Measurements from ENCODE around the gene DHRS3.

The DHRS3 gene

DNA sequence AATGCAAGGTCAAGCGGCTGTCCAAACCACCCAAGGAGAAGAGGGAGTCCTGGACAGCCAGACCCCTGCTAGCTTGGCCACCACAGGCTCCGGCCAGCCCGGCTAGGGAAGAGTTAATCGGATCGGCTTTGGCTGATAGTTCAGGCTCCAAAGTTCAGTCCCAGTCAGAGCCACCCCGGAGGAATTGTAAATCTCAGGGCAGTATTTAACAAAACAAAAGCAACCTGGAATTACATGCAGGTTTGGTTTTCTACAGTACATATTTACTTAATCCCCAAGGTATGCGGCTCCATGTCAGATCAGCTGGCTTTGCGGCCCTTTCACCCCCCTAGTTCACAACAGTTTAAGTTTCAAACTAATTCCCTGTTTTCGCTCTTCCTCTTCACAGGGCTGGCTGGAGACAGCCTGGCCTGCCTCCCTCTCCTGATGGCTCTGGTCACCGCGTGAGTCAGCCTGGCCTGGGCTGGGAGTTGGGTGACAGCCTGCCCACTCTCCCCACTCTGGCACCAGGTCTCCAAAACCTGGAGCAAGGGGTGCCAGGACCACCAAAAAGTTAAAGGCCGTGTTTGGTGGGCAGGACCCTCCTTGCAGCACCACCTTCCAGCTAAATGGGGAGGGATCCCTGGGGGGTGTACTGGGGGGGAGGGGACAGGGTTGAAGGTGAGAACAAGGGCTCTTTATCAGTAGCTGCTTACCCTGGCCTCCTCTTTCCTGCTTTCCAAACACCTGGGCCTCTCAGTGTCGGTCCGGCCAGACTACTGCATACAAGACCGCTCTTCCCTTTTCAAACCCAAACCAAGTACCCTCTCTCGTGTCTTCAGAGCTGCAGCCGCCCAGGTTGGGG is 1.9 kb downstream of the DHRS3 start:
- H3K27me3 ChIP-seq (ENCODE audit: control insufficient read depth, insufficient read depth, low read length): no peaks in the 10 kb centered on the region; the same call in 1 of the 2 replicates
- peak overlapping the region; percentile 78 for H3K4me3 ChIP-seq (ENCODE audit: low read depth, low read length)
- H3K4me1 ChIP-seq (ENCODE audit: control insufficient read depth, insufficient read depth, low read length): peaks cover 26% of the 10 kb centered on the region
- peak overlapping the region; percentile 97 for H3K27ac ChIP-seq (ENCODE audit: low read depth, low read length)
- H3K9me3 ChIP-seq (ENCODE audit: control insufficient read depth, insufficient read depth, low read length): no peaks in the 10 kb centered on the region
- peaks cover 20% of the 10 kb centered on the region for H3K36me3 ChIP-seq (ENCODE audit: control insufficient read depth, insufficient read depth, low read length)
- peak overlapping the region; percentile 59 for H3K9ac ChIP-seq (ENCODE audit: low read depth, low read length)

DNA sequence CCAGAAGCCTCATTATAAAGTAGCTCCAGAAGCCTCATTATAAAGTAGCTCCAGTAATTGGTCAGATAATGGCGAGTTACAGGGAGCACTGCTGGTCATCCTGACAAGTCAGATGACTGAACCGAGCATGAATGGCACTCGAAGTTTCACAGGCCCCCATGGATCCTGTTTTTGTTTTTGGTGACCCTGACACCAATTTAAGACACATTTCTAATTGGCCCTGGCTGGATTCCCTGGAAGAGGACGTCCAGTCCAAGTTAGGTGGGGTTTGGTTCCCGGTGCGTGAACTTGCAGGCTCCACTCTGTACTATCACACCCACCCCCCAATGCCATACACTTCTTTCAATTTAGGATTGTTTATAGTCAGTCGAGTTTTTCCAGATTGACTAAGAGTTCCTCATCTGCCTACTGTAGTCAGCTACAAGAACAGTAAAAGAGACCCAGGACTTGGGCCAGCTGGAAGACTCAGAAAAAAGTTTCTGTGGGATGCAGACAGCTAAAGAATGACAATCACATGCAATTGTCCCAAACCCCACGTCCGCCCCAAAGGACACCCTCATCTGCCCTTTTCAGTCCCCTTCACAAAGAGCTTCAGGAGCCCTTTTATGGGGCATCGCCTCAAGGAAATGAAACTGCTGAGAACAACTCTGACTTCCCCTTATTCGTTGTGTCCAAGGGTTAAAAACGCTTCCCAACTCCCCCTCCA is 2.7 kb downstream of the DHRS3 start:
- peaks cover 20% of the 10 kb centered on the region for H3K4me1 ChIP-seq (ENCODE audit: control insufficient read depth, insufficient read depth, low read length)
- peak overlapping the region; percentile 97 for H3K27ac ChIP-seq (ENCODE audit: low read depth, low read length)
- no peak overlapping the region for H3K9ac ChIP-seq (ENCODE audit: low read depth, low read length)

DNA sequence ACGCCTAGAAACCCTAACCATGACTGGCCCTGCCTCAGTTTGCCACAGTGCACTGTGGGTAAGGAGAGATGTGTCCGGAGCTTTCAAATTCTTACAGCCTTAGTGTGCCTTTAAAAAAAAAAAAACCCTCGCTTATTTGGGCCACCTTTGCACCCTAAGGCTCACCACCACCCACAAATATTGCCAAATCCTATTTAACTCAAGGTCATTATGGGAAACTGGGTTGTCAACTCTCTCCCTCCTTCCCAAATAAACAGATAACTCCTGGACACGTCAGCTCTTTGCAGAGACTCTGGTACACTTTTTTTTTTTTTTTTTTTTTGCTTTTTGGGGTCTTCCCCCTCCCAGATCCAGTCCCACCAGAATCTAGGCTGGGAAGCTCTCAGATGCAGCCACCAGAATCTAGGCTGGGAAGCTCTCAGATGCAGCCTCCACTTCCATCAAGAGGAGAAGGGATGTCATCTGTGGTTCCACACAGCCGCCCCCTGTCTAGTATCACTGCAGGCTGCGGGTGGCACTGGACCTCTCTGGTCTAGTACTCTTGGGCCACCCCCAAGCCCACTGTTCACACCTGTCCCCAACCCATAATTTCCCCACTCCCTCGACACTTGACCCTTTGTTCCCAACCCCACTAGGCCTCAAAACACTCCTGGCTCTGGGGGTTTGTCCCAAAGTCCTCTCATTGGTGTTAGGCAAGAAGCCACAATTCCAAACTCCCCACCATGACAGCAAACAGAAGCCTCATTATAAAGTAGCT is 3.4 kb downstream of the DHRS3 start:
- Histone ChIP-seq H3K27ac (ENCODE audit: low read depth, low read length) (no peak overlapping the region), H3K36me3 (ENCODE audit: control insufficient read depth, insufficient read depth, low read length) (peaks cover 30% of the 10 kb centered on the region), H3K4me3 (ENCODE audit: low read depth, low read length) (peak overlapping the region; percentile 78), H3K27me3 (ENCODE audit: control insufficient read depth, insufficient read depth, low read length) (no peaks in the 10 kb centered on the region; the same call in 1 of the 2 replicates), H3K9ac (ENCODE audit: low read depth, low read length) (no peak overlapping the region), H3K4me1 (ENCODE audit: control insufficient read depth, insufficient read depth, low read length) (peaks cover 16% of the 10 kb centered on the region), H3K9me3 (ENCODE audit: control insufficient read depth, insufficient read depth, low read length) (no peaks in the 10 kb centered on the region)

More for the DNA sequence above, 2.7 kb downstream of the DHRS3 start:
- H3K9me3 ChIP-seq (ENCODE audit: control insufficient read depth, insufficient read depth, low read length): no peaks in the 10 kb centered on the region
- no peaks in the 10 kb centered on the region; the same call in 1 of the 2 replicates for H3K27me3 ChIP-seq (ENCODE audit: control insufficient read depth, insufficient read depth, low read length)
- H3K36me3 ChIP-seq (ENCODE audit: control insufficient read depth, insufficient read depth, low read length): peaks cover 27% of the 10 kb centered on the region
- peak overlapping the region; percentile 78 for H3K4me3 ChIP-seq (ENCODE audit: low read depth, low read length)

DNA sequence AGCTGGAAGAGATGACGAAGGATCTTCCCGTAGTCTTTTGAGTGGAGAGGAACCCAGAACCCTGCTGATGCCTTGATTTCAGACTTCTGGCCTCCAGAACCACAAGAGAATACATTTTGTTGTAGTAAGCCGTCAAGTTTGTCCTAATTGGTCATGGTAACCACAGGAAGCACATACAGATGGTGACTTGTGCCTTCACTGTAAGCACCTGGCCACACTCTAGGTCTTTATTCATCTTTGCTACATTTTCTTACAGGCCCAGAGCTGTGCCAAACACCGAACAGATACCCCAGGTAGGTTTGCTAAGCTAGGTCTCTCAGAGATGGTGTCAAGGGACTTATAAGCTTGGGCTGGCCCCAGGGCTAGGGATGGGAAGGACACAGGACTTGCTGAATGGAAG is 4.8 kb downstream of the DHRS3 start:
- Histone ChIP-seq H3K36me3 (ENCODE audit: control insufficient read depth, insufficient read depth, low read length) (peaks cover 39% of the 10 kb centered on the region), H3K9ac (ENCODE audit: low read depth, low read length) (no peak overlapping the region), H3K27me3 (ENCODE audit: control insufficient read depth, insufficient read depth, low read length) (no peaks in the 10 kb centered on the region; the same call in 1 of the 2 replicates), H3K4me3 (ENCODE audit: low read depth, low read length) (no peak overlapping the region), H3K4me1 (ENCODE audit: control insufficient read depth, insufficient read depth, low read length) (peaks cover 23% of the 10 kb centered on the region), H3K9me3 (ENCODE audit: control insufficient read depth, insufficient read depth, low read length) (no peaks in the 10 kb centered on the region), H3K27ac (ENCODE audit: low read depth, low read length) (no peak overlapping the region)

DNA sequence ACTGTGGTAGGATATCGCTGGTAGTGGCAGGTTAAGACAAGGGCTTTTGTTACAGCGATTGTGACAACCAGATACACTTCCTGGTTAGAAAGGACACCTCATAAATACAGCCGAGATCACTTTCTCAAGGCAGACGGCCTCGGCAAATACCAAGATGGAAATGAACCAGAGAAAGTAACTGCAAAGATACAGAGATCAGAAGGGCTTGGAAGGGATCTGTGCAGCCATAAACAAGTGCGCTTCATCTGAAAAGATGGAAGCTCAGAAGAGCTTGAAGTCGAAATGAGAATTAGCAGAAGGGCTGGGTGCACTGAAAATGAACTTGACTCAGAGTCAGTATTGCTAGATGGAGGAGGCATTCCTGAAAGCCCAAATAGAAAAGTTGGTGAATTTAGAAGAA is 7.1 kb downstream of the DHRS3 start:
- no peak overlapping the region for H3K27ac ChIP-seq (ENCODE audit: low read depth, low read length)
- H3K36me3 ChIP-seq (ENCODE audit: control insufficient read depth, insufficient read depth, low read length): peaks cover 47% of the 10 kb centered on the region
- H3K4me1 ChIP-seq (ENCODE audit: control insufficient read depth, insufficient read depth, low read length): peaks cover 23% of the 10 kb centered on the region
- H3K9ac ChIP-seq (ENCODE audit: low read depth, low read length): no peak overlapping the region
- H3K27me3 ChIP-seq (ENCODE audit: control insufficient read depth, insufficient read depth, low read length): no peaks in the 10 kb centered on the region; the same call in 1 of the 2 replicates
- H3K9me3 ChIP-seq (ENCODE audit: control insufficient read depth, insufficient read depth, low read length): no peaks in the 10 kb centered on the region
- H3K4me3 ChIP-seq (ENCODE audit: low read depth, low read length): no peak overlapping the region

DNA sequence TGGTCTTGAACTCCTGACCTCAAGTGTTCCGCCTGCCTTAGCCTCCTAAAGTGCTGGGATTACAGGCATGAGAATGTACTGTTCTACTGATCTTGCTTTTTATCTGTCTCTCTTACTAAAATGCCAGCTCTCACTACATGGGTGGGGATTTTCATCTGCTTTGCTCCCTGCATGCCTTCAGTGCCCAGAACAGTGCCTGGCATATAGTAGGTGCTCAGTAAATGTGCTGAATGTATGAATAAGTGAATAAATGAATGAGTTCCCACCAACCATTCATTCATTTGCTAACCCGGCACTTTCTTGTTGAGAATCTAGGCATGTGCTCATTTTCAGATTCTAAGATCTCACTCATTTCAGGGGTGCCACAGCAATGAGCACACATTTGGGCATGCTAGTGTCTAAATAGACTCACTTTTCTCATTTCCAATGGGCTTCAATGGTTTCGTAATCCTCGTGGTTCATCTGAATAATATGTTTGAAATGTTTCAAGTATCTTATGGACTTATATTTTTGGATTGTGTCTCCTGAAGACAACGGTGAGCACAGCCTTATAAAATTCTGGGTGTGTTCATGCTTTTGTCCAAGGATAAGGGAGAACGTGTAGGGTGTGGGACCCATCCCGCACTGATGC is 7.6 kb downstream of the DHRS3 start:
- H3K27ac ChIP-seq (ENCODE audit: low read depth, low read length): no peak overlapping the region
- H3K4me1 ChIP-seq (ENCODE audit: control insufficient read depth, insufficient read depth, low read length): peaks cover 22% of the 10 kb centered on the region
- peaks cover 47% of the 10 kb centered on the region for H3K36me3 ChIP-seq (ENCODE audit: control insufficient read depth, insufficient read depth, low read length)
- H3K9me3 ChIP-seq (ENCODE audit: control insufficient read depth, insufficient read depth, low read length): no peaks in the 10 kb centered on the region
- no peaks in the 10 kb centered on the region; the same call in 1 of the 2 replicates for H3K27me3 ChIP-seq (ENCODE audit: control insufficient read depth, insufficient read depth, low read length)
- no peak overlapping the region for H3K4me3 ChIP-seq (ENCODE audit: low read depth, low read length)
- H3K9ac ChIP-seq (ENCODE audit: low read depth, low read length): no peak overlapping the region

DNA sequence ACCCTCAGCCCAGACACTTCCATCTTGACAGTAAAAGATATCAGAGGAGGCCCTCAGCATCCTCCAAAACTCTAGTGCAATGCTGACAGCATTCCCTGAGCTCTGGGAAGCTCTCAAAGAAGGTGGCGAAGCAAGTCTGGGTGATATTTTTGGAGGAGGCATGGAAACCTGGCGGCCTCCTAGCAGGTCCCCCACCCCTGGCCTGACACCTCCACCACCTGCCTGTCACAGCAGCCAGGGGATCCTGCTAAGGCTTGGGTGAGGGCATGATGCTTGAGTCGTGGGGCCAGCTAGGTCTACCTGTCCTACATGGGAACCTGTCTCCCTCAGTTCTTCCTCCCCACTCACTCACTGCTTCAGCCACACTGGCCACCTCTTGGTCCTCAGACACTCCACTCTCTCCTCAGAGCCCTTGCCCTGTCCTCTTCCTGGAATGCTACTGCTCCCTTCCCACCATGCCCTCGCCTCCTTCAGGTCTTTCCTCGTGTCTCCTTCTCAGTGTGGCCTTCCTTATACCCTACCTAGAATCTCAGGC is 8.5 kb downstream of the DHRS3 start:
- H3K4me3 ChIP-seq (ENCODE audit: low read depth, low read length): no peak overlapping the region
- H3K9me3 ChIP-seq (ENCODE audit: control insufficient read depth, insufficient read depth, low read length): no peaks in the 10 kb centered on the region
- H3K27me3 ChIP-seq (ENCODE audit: control insufficient read depth, insufficient read depth, low read length): no peaks in the 10 kb centered on the region; the same call in 1 of the 2 replicates
- H3K4me1 ChIP-seq (ENCODE audit: control insufficient read depth, insufficient read depth, low read length): peaks cover 15% of the 10 kb centered on the region
- no peak overlapping the region for H3K27ac ChIP-seq (ENCODE audit: low read depth, low read length)
- peaks cover 47% of the 10 kb centered on the region for H3K36me3 ChIP-seq (ENCODE audit: control insufficient read depth, insufficient read depth, low read length)
- H3K9ac ChIP-seq (ENCODE audit: low read depth, low read length): no peak overlapping the region

DNA sequence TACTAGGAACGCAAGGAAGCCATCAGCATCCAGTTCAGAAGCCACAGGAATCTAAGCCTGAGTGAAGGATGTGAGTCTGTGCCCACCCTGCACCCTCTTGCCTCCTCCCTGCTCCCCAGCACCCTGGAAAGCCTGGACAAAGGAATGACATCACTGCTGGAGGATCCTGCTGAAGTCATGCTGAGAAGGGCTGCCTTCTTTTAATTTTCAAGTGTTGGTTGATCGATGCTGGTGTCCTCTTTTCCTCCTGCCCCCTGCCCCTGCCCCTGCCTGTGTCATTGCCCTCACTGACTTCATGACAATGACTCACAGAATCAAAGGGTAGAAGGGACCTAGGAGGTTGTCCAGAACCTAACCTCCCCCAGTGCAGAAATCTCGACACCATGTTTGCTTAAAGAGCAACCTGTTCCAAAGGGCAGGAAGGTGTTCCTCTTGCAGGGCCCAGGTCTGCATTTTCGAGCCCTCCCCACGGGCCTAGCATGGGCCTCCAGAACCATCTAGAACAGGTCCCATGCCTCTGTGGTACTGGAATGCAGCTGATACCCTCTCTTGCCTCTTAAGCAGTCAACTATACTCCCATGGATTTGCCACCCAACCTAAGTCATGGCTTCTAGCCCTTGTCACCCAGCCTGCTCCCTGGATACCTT is 9.6 kb downstream of the DHRS3 start:
- Histone ChIP-seq H3K27me3 (ENCODE audit: control insufficient read depth, insufficient read depth, low read length) (no peaks in the 10 kb centered on the region; the same call in 1 of the 2 replicates), H3K4me3 (ENCODE audit: low read depth, low read length) (no peak overlapping the region), H3K36me3 (ENCODE audit: control insufficient read depth, insufficient read depth, low read length) (peaks cover 49% of the 10 kb centered on the region), H3K9me3 (ENCODE audit: control insufficient read depth, insufficient read depth, low read length) (no peaks in the 10 kb centered on the region), H3K4me1 (ENCODE audit: control insufficient read depth, insufficient read depth, low read length) (peaks cover 19% of the 10 kb centered on the region), H3K9ac (ENCODE audit: low read depth, low read length) (no peak overlapping the region), H3K27ac (ENCODE audit: low read depth, low read length) (no peak overlapping the region)

DNA sequence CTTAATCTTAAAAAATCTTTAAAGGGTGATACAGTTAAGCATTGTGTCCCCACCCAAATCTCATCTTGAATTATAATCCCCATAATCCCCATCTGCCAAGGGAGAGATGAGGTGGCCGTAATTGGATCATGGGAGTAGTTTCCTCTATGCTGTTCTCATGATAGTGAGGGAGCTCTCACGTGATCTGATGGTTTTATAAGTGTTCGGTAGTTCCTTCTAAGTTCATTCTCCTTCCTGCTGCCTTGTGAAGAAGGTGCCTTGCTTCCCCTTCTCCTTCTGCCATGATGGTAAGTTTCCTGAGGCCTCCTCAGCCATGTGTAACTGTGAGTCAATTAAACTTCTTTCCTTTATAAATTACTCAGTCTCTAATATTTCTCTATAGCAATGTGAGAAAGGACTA is 10.7 kb downstream of the DHRS3 start:
- Histone ChIP-seq H3K9me3 (ENCODE audit: control insufficient read depth, insufficient read depth, low read length) (no peaks in the 10 kb centered on the region), H3K4me1 (ENCODE audit: control insufficient read depth, insufficient read depth, low read length) (peaks cover 28% of the 10 kb centered on the region), H3K36me3 (ENCODE audit: control insufficient read depth, insufficient read depth, low read length) (peaks cover 41% of the 10 kb centered on the region), H3K27ac (ENCODE audit: low read depth, low read length) (no peak overlapping the region), H3K4me3 (ENCODE audit: low read depth, low read length) (no peak overlapping the region), H3K27me3 (ENCODE audit: control insufficient read depth, insufficient read depth, low read length) (no peaks in the 10 kb centered on the region; the same call in 1 of the 2 replicates), H3K9ac (ENCODE audit: low read depth, low read length) (no peak overlapping the region)

DNA sequence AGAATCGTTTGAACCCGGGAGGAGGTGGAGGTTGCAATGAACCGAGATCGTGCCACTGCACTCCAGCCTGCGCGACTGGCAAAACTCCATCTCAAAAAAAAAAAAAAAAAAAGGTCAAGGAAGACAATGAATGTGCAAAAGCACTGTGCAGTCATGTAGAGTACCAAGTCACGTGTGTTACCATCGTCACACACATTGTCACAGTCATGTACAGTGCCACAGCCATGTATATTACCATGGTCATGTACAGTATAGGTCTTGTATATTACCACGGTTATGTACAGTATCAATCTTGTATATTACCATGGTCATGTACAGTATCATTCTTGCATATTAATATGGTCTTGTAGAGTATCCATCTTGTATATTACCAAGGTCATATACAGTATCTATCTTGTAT is 13.0 kb downstream of the DHRS3 start:
- Histone ChIP-seq H3K4me1 (ENCODE audit: control insufficient read depth, insufficient read depth, low read length) (peaks cover 44% of the 10 kb centered on the region), H3K9ac (ENCODE audit: low read depth, low read length) (no peak overlapping the region), H3K27ac (ENCODE audit: low read depth, low read length) (no peak overlapping the region)

More for the DNA sequence above, 13.0 kb downstream of the DHRS3 start:
- peaks cover 21% of the 10 kb centered on the region for H3K36me3 ChIP-seq (ENCODE audit: control insufficient read depth, insufficient read depth, low read length)
- no peaks in the 10 kb centered on the region for H3K27me3 ChIP-seq (ENCODE audit: control insufficient read depth, insufficient read depth, low read length)
- no peak overlapping the region for H3K4me3 ChIP-seq (ENCODE audit: low read depth, low read length)
- H3K9me3 ChIP-seq (ENCODE audit: control insufficient read depth, insufficient read depth, low read length): no peaks in the 10 kb centered on the region
